ENCODE measurements around the gene MET.
"Not testable (repeated sequence)": the region's sequence is repeated elsewhere in the genome, so short reads cannot be mapped to it uniquely, and the experiment has no call there.

The MET gene

GRCh38 chr7:116757283-116757682, 85.3 kb downstream of the MET start:
- no peak for DNase-seq

- not testable (repeated sequence) for DNase-seq
Measured at GRCh38 chr7:116759642-116760041, 87.6 kb downstream of the MET start.

DNA sequence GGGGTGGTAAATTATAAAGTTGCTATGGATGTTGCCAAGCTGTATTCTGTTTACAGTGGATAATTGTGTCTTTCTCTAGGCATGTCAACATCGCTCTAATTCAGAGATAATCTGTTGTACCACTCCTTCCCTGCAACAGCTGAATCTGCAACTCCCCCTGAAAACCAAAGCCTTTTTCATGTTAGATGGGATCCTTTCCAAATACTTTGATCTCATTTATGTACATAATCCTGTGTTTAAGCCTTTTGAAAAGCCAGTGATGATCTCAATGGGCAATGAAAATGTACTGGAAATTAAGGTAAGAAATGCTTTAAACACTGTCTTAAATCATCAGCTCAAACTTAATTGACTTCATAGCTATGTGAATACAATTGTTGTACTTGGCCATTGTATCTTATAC, 91.0 kb downstream of the MET start:
- no peak for DNase-seq

GRCh38 chr7:116763647-116764046, 91.7 kb downstream of the MET start:
- DNase-seq: no peak

GRCh38 chr7:116766881-116767280, 94.9 kb downstream of the MET start:
- DNase-seq: no peak

DNA sequence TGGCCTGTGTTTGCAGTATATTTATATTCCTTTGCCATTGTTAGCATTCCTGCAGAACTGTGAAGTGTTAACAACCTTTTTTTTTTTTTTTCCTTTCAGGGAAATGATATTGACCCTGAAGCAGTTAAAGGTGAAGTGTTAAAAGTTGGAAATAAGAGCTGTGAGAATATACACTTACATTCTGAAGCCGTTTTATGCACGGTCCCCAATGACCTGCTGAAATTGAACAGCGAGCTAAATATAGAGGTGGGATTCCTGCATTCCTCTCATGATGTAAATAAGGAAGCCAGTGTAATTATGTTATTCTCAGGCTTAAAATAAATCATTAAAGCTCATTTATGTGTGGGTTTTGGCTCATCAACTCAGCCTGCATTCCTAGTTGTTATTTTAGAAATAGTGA, 97.5 kb downstream of the MET start:
- no peak for DNase-seq

GRCh38 chr7:116770941-116771340, 98.9 kb downstream of the MET start:
- DNase-seq: no peak

DNA sequence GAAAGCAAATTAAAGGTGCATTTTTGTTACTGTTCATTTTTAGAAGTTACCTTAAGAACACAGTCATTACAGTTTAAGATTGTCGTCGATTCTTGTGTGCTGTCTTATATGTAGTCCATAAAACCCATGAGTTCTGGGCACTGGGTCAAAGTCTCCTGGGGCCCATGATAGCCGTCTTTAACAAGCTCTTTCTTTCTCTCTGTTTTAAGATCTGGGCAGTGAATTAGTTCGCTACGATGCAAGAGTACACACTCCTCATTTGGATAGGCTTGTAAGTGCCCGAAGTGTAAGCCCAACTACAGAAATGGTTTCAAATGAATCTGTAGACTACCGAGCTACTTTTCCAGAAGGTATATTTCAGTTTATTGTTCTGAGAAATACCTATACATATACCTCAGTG, 99.6 kb downstream of the MET start:
- DNase-seq: no peak

- no peak for DNase-seq
Measured at GRCh38 chr7:116772423-116772863, 100.4 kb downstream of the MET start.

DNA sequence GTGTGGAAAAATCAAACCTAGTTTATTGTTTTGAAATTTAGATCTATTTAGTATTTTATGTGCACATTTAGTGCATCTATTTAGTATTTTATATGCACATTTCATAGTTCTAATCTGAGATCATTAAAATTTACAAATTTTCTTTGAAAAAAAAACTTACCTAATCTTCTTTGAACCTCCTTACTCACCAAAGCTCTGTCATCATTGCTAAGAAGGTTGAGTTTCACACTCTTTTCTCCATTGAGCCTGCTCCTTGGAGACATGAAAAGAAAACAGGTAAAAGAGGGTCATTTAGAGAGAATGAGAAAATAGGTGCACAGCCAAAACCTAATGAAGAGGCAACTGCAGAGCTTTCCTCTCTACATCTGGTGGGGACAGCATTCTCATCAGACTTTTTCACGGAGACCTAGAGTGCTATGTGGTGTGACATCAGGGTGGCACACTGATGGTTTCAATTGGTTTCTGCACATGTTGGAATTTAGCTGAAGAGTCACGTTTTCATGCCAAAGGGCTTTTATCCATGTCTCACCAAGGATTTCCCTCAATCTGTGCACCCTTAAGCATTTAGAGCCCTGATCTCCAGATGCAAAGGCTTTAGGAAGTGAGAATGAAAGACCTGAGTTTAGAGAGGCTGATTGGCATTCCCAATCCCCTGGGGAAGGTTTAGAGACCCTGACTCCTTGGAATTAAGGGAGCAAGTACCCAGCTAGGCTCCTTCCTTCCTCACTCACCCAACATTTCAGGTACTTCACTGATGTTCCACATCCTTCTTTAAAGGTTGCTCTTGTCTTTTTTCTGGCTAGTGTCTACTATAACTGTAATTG, 101.1 kb downstream of the MET start:
- DNase-seq: no peak

DNA sequence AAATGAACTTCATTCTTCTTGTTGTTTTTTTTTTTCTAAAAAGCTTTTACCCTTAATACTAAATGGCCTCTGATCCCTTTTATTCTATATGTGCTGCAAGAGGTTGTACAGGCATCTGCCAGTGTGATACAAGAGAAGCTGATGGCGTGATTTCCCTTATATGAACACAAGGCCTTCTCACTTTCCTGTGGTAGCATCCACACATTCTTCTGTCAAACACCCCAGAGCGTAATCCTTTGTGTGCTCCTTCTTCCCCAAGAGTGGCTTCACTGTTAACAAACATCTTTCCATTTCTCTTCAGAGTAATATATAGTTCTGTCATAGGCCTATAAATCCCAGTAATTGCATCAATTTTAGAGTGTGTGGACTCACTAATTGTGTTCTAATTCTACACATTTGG, 104.0 kb downstream of the MET start:
- DNase-seq: no peak

DNA sequence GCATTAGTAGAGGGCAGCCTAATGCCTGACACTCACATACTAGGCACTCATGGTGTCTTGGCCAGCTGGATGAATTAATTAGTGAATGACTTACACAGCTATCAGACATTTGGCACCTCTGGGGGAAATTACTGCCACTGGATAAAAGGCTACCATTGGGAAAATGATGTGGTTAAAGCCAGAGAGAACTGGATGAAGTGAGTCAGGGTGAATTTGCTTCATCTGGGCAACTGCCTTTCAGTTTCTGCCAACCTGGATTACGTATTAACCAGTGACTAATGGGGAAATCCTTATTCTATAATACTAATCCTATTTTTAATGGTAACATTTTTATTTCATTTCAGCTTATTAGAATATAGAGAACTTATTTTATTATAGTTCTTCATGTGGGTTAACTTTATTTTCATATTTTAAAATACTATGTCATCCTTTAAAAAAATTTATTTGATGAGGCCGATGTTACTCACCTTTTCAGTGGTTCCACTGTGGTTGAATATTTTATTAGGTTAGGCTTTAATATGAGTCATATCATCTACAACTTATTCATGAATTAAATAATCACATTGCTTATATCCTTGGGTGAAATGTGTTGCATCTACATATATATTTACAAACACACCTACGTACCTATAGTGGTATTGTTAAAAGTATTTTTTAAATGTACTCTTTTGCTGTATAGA, 104.8 kb downstream of the MET start:
- no peak for DNase-seq

GRCh38 chr7:116777651-116778281, 105.8 kb downstream of the MET start:
- DNase-seq: no peak

DNA sequence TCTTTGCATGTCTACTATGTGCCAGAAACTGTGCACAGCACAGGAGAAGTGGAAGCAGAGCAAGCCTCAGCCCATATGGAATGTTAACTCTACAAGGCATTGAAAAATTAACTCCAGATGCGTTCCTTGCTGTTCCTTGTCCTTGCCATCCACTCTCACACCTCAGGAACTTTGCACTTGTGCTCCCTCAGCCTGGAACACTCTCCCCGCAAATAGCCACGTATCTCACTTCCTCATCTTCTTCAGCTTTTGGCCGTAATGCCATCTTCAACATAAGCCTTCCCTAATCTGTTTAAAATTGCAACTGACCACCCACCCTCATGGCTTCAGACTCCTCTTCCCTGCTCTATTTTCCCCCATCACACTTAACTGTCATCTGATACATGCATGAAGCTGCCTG, 107.2 kb downstream of the MET start:
- no peak for DNase-seq

- no peak for DNase-seq
Measured at GRCh38 chr7:116779931-116780330, 107.9 kb downstream of the MET start.

DNA sequence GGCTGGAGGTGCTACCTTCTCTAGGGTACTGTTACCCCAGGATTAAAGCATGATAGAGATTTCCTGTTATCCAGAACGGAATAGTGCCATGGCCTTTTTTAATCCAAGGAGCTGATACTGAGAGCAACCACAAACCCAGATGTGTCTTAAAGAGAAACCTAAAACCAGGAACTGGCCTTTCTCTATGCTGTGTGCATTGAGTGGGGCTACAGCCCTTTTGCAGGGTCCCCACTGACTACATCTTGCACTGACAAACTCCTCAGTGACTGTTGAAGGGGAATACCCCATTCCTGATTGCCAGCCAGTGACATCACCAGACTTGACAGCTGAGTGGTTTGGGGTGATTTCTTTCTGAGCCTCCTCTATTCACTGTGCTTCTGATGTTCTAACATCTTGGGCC, 108.5 kb downstream of the MET start:
- DNase-seq: no peak

- DNase-seq: no peak
Measured at GRCh38 chr7:116780966-116781365, 109.0 kb downstream of the MET start.

DNA sequence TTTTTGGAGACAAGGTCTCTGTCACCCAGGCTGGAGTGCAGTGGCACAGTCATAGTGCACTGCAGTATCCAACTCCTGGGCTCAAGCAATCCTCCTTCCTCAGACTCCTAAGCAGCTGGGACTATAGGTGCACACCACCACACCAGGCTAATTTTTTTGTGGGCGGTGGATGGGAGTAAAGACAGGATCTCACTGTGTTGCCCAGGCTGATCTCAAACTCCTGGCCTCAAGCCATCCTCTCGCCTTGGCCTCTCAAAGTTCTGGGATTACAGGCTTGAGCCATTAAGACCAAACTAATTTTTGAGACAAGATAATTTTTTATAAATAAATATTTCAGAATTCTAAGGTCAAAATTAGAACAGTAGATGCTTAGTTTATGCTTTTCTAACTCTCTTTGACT, 109.6 kb downstream of the MET start:
- no peak for DNase-seq

GRCh38 chr7:116782177-116782711, 110.2 kb downstream of the MET start:
- no peak for DNase-seq

DNA sequence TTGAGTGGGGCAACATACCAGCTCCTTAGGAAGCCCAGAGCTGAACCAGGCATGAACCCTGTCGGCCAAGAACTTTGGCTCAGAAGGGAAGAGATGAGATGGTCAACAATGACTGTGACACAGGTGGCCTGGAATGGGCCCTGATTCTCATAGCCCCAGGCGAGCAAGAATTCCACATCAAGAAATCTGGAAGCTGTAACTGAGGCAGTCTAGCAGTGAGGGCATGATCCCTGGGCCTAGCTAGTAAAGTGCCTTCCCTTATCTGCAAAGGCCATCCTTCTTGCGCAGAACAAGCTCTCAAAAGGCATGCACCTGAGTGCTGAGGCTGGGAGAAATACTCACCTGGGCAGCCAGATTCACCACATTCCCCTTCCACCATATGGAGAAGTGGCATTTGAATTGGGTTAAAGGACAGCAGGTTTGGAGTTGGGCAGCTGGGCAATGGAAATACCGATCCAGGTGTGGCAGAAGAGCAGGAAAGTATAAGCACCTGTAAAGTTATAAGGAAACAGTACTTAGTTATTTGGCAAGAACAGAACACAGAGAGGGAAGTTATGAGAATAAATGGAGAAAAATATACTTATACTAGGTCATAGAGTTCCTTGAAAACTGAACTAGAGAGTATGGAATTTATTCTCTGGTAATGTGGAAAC, 111.8 kb downstream of the MET start:
- no peak for DNase-seq

DNA sequence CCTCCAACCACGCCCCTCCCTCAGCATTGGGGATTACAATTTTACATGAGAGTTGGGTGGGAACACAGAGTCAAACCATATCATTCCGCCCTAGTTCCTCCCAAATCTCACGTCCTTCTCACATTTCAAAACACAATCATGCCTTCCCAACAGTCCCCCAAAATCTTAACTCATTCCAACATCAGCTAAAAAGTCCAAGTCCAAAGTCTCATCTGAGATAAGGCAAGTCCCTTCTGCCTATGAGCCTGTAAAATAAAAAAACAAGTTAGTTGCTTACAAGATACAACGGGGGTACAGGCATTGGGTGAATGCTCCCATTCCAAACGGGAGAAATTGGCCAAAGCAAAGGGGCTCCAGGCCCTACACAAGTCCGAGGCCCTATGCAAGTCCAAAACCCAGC, 112.7 kb downstream of the MET start:
- no peak for DNase-seq

- no peak for DNase-seq
Measured at GRCh38 chr7:116785843-116786242, 113.8 kb downstream of the MET start.

- no peak for DNase-seq
Measured at GRCh38 chr7:116786791-116787443, 114.9 kb downstream of the MET start.
